NCI-H2227 treated with DMSO at 0.1 percent for 48 hours (cell line): Measurements from ENCODE around the gene DLG2.

ENCODE experiments used
- DNase-seq: peaks from one replicate; lab custom pipeline; 2025; lab: John Stamatoyannopoulos, UW

DLG2 gene

GRCh38 chr11:83720675-83721074, 1906.5 kb downstream of the DLG2 start:
- DNase-seq, result no peak

- no peak for DNase-seq
Measured at GRCh38 chr11:83717537-83717936, 1909.6 kb downstream of the DLG2 start.

- DNase-seq, result no peak
Measured at GRCh38 chr11:83715927-83716535, 1911.1 kb downstream of the DLG2 start.

GRCh38 chr11:83713708-83714107, 1913.4 kb downstream of the DLG2 start:
- DNase-seq, result no peak

GRCh38 chr11:83711106-83711527, 1916.0 kb downstream of the DLG2 start:
- DNase-seq, result no peak

GRCh38 chr11:83709434-83709833, 1917.7 kb downstream of the DLG2 start:
- no peak for DNase-seq

DNA sequence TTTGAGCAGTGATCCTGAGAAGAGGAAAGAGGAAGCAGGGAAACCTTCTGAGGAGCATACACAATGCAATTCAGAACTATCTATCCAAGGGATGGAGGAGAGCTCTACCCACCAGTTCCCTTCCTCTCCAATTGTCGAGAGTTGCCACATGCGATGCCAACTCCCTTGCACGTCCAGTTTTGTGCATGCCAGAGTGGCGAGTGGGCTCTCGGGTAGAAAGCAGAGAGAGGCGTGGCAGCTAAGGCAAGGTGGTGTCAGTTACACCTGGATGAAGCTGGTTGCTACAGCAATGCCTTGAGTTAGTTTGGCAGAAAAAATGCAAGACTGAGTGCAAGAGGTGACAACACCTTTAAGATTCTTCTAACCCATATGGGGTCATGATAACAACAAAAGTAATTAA, 1920.6 kb downstream of the DLG2 start:
- DNase-seq, result no peak

DNA sequence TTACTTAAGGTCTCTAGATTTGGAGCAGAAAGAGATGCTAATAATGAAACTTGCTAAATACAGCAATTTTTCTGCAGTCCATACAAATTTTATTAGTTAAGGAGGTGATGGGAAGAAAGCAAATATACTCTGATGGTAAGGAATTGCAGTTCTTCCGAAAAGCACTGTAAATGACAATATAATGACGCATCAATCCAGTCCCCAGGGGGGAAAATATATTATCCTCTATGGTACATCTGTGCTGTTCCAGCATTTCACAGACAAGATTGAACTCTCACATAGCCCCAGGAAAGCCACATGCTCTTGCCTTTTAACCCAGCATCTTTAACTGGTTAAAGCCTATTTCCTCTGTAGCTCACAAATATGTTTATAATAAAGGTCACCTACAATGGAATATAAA, 1924.3 kb downstream of the DLG2 start:
- DNase-seq, result no peak

DNA sequence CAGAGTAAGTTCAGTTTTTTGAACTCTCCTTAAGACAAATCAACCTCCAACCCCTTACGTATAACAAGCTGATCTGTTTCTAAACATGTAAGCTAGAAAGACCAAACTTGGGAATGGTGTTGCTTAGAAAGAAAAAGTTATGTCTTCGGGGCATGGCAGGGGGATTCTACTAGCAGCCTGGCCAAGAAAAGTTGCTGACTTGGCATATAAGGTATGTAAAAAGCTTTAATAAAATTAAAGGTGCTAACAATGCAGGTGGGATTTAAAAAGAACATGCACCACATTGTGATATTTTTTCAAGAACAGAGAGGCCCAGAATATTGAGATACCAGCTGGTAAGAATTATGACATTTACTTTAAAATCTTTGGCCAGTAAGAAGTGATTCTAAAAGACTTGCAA, 1929.6 kb downstream of the DLG2 start:
- no peak for DNase-seq

- DNase-seq, result peak; percentile 68
Measured at GRCh38 chr11:83695046-83695445, 1932.1 kb downstream of the DLG2 start.

DNA sequence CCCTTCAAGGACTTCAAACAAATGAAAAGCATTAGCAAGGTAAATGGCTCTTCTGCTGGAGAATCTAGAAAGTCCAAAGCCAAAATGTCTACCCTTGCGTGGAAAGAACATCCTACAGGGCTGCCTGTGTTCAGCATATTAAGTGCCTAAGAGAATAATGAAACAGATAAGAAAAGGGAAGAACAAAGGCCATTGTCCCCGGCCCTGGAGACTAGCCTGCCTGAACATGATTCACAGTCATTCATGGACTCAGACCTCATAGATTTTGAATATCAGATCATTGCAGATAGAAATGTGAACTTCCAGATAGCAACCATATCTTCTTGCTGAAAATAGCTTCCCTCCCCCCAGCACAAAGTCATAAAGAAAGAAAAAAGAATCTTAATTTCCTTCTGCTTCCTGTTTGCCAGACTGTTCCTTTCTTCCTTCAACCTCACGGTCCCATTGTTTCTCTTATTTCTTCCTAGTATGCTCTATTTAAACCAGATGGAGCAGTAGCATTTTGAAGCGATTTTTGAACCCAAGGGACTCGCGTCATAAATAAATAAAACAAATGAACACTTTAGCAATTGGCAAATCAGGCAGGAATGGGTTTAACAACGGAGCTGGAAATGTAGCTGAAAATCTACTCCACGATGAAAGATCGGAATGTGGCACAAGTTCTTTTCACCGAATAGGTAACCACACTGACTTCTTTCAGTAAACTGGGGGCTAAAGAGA, 1932.8 kb downstream of the DLG2 start:
- DNase-seq, result no peak

- no peak for DNase-seq
Measured at GRCh38 chr11:83693306-83693992, 1933.7 kb downstream of the DLG2 start.

DNA sequence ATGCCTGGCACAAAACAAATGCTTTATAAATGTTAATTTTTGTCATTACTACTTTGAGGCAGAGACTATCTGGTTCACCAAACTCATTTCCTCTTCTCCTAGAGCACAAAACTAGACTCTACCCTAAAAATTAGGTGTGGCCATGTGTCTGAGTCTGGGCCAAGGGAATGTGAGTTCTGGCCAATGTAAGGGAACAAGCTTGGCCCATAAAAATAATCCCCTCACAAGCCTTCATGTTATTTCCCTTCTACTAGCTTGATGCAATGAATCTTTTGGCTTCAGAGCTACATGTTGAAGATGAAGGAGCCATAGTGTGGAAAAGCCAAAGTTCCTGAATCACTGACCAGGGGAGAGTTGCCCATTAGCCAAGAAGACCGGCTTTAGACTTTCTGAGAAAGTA, 1934.5 kb downstream of the DLG2 start:
- no peak for DNase-seq

- DNase-seq, result no peak
Measured at GRCh38 chr11:83691451-83691950, 1935.6 kb downstream of the DLG2 start.

DNA sequence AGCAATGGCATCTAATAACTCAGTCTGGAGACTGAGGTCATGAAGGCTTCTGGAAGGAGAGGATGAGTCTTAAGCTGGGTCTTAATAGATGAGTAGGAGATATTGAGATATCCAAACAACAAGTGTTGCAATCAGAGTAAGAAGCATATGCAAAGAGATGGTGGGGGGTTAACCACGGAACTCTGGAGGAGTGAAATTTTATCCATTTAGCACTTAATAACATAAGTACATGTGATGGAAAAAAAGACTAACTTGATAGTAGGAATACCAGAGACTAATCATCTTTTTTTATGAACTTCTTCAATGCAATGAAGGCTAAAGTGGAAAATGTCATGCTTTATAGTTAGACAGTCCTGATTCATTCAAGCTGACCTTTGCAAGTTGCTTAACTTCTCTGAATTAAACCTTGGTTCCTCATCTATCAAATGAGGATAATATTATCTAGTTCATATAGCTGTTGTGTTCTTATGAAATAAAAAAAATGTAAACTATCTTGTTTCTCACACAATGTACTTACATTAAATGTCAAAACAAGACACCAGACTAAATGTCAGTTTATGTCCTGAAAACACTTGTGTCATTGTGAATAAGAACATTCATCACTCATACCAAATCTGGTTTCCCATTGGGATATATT, 1937.9 kb downstream of the DLG2 start:
- no peak for DNase-seq

DNA sequence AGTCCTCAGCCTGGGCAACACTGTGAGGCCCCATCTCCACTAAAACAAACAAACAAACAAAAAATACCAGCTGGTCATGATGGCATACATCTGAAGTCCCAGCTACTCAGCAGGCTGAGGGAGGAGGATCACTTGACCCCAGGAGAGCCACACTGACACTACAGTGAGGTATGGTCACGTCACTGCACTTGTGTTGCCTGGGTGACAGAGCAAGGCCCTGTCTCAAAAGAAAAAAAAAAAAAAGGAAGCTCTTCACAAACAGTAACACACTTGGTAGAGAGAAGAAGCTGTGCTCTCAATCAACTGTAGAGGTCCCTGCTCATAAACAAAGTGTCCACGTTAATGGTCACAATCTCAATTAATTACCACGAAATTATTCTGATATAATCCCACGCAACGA, 1939.4 kb downstream of the DLG2 start:
- DNase-seq, result no peak

DNA sequence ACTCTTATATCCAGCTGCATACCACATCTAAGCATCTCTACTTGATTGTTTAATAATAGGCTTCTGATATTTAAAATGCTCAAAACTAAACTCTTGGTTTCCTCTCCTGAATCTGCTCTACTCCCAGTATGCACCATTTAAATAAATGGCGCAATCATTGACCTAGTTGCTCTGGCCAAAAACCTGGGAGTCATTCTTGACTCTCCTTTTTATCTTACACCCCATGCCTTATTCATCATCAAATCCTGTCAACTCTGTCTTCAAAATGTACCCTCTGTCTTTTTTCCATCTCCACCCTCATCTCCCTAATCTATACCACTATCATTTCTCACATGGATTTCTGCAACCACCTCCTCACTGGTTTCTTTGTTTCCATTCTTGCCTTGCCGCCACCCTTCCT, 1941.4 kb downstream of the DLG2 start:
- DNase-seq, result no peak

- DNase-seq, result no peak
Measured at GRCh38 chr11:83684071-83684470, 1943.1 kb downstream of the DLG2 start.

DNA sequence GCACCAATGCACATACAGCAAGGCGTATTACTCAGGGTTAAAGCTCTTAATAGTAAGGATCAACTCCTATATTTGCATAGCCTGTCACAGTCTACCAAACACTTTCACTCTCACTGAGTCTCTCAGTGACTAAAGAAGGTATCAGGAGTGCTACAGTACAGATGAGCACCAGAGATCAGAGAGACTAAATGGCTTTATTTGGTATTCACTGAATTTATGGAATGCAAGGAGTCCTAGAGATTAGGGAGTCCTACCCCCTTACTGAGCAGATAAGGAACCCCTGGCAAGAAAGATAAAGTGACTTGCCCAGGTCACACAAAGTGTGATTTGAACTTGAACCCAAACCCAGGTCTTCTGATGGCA, 1944.6 kb downstream of the DLG2 start:
- DNase-seq, result no peak

DNA sequence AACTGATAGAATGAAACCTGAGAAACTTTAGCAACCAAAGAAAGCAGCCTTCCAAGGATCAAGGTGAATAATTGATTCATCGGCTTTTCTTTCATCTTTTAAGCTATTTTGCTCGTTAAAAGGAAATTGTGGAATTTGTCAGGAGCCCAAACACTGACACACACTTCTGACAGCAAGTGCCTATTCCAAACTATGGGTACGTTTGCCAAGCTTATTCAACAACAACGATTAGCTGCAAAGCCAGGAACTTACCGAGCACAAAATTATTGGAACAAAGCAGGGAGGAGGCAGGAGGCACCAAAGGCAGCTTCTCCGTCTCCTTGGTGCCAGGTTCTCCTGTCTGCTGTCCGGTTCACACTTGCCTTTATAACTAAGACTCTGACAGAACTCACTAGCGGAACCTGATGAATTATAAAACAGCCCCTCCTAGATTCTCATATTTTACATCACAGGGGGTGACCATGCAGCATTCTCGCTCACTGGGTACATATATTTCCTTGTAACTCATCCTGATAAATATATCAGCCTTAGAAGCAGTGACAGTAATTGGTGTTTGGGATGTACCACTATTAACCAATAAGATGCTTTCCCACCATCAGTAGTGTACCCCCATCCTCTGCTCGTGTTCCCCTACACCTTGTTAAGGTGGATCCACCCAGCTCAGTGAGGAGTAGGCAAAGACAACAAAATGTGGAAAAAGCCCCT, 1945.1 kb downstream of the DLG2 start:
- peak; percentile 21 for DNase-seq

DNA sequence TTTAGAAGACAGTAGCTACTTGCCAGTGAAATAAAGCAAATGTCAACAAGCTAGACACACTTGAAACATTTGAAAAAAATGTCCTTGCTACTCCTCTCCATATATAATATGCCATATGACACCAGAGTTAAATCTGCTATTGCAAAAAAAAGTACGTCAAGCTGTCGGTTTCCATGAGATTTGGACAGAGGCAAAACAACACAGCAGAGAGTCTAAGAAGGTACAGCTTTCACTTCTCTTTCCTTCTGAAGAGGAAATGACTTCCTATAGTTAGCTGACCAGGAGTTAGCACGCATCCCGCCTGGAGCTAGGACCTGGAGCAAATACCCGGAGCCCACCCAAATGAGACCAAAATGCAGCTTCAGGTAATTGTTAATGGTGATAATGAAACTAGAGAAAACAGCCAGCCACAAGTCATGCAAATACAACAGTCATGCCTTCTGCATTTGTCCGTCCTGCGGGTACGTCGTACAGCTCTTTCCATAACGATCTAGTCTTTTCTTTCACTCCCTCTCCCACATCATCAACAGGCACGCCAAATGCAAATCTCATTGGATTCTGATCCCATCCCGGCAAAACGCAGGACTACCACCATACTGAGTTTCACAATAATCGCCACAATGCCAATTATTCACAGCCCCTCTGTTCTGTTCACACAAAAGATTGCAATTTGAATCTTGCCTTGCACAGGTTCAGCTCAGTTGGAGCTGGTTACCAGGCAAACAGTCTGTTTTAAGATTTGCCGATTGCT, 1945.9 kb downstream of the DLG2 start:
- DNase-seq, result peak; percentile 28
